ENCODE data around the gene DUS2. TPM values are rescaled to one million over a fixed set of nuclear protein-coding genes. Genes with fewer than 3 reads are reported as not detected.

The DUS2 gene
- total and polyA plus RNA-seq, 9 of the 15 experiments (the other 6 are each of a cell fraction or from before 2014, with no cell fraction given): 5.8 to 22.5 (median 20.6) TPM

DNA sequence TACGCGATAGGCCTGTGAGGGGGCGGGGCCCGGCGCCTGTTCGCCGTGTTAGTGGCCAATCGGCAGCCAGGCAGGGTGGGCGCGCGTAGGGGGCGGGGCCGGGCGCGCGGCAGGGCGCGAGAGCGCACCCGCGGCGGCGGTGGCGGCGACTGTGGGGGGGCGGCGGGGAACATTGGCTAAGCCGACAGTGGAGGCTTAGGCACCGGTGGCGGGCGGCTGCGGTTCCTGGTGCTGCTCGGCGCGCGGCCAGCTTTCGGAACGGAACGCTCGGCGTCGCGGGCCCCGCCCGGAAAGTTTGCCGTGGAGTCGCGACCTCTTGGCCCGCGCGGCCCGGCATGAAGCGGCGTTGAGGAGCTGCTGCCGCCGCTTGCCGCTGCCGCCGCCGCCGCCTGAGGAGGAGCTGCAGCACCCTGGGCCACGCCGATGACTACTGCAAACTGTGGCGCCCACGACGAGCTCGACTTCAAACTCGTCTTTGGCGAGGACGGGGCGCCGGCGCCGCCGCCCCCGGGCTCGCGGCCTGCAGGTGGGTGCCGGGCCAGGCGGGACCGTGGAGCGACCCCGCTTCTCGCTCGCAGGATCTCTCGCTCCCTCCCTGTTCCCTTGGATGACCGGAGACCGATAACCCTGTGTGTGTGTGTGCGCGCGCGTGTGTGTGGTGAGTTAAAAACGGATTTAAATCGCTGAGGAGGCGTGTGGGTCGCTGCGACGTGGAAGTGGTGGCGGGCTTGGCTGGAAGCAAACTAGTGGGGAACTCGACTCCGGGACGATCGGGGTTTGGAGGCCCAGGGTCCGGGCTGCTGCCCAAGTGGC, 62.4 kb downstream of the DUS2 start, which contains the start of gene NFATC3 (continued):
- TF ChIP-seq SRF (CRISPR knock-in tag; IDR thresholded peaks at IDR 0.05) (no peak), ZNF644 (tag; IDR thresholded peaks at IDR 0.05; ENCODE audit: low read depth) (no peak), ZNF316 (IDR thresholded peaks at IDR 0.05) (no peak; the same call in 1 of the 2 replicates), EP400 (IDR thresholded peaks at IDR 0.05) (peak; percentile 47; the same call in 1 of the 2 replicates), HDAC2 (IDR thresholded peaks at IDR 0.05) (no peak; the same call in 1 of the 2 replicates), ZNF584 (CRISPR knock-in tag; IDR thresholded peaks at IDR 0.05; ENCODE audit: low read depth) (no peak), NCOA1 (IDR thresholded peaks at IDR 0.05; ENCODE audit: low read depth) (no peak), ZSCAN29 (IDR thresholded peaks at IDR 0.05) (no peak; the same call in 1 of the 2 replicates), TRIM24 (IDR thresholded peaks at IDR 0.05) (no peak), SRSF1 (IDR thresholded peaks at IDR 0.05; ENCODE audit: low read depth, low read length) (no peak), ZNF75A (CRISPR knock-in tag; IDR thresholded peaks at IDR 0.05) (no peak), SMARCB1 (IDR thresholded peaks at IDR 0.05; ENCODE audit: insufficient read length, low read depth) (no peak), ZNF76 (CRISPR knock-in tag; IDR thresholded peaks at IDR 0.05; ENCODE audit: borderline replicate concordance) (no peak), ZNF239 (CRISPR knock-in tag; IDR thresholded peaks at IDR 0.05) (no peak), POLR2AphosphoS5 (IDR thresholded peaks at IDR 0.05; ENCODE audit: control insufficient read depth, insufficient read depth, low read depth, low read length) (no peak; the same call in 1 of the 2 replicates), RBM14 (IDR thresholded peaks at IDR 0.05; ENCODE audit: borderline replicate concordance, insufficient read depth, low read depth, low read length) (no peak), EGR1 (conservative IDR thresholded peaks at IDR 0.05) (no peak), ARID2 (IDR thresholded peaks at IDR 0.05) (no peak)
- TF ChIP-seq, protein P1, sequence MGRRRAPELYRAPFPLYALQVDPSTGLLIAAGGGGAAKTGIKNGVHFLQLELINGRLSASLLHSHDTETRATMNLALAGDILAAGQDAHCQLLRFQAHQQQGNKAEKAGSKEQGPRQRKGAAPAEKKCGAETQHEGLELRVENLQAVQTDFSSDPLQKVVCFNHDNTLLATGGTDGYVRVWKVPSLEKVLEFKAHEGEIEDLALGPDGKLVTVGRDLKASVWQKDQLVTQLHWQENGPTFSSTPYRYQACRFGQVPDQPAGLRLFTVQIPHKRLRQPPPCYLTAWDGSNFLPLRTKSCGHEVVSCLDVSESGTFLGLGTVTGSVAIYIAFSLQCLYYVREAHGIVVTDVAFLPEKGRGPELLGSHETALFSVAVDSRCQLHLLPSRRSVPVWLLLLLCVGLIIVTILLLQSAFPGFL (CRISPR knock-in tag; IDR thresholded peaks at IDR 0.05): peak; percentile 95; the same call in 1 of the 2 replicates
- TF ChIP-seq, protein P2, sequence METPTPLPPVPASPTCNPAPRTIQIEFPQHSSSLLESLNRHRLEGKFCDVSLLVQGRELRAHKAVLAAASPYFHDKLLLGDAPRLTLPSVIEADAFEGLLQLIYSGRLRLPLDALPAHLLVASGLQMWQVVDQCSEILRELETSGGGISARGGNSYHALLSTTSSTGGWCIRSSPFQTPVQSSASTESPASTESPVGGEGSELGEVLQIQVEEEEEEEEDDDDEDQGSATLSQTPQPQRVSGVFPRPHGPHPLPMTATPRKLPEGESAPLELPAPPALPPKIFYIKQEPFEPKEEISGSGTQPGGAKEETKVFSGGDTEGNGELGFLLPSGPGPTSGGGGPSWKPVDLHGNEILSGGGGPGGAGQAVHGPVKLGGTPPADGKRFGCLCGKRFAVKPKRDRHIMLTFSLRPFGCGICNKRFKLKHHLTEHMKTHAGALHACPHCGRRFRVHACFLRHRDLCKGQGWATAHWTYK (CRISPR knock-in tag; IDR thresholded peaks at IDR 0.05): peak; percentile 65; the same call in 1 of the 2 replicates
- TF ChIP-seq, protein P3, sequence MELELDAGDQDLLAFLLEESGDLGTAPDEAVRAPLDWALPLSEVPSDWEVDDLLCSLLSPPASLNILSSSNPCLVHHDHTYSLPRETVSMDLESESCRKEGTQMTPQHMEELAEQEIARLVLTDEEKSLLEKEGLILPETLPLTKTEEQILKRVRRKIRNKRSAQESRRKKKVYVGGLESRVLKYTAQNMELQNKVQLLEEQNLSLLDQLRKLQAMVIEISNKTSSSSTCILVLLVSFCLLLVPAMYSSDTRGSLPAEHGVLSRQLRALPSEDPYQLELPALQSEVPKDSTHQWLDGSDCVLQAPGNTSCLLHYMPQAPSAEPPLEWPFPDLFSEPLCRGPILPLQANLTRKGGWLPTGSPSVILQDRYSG (tag; conservative IDR thresholded peaks at IDR 0.05; ENCODE audit: low read depth): no peak
- TF ChIP-seq, protein P4, sequence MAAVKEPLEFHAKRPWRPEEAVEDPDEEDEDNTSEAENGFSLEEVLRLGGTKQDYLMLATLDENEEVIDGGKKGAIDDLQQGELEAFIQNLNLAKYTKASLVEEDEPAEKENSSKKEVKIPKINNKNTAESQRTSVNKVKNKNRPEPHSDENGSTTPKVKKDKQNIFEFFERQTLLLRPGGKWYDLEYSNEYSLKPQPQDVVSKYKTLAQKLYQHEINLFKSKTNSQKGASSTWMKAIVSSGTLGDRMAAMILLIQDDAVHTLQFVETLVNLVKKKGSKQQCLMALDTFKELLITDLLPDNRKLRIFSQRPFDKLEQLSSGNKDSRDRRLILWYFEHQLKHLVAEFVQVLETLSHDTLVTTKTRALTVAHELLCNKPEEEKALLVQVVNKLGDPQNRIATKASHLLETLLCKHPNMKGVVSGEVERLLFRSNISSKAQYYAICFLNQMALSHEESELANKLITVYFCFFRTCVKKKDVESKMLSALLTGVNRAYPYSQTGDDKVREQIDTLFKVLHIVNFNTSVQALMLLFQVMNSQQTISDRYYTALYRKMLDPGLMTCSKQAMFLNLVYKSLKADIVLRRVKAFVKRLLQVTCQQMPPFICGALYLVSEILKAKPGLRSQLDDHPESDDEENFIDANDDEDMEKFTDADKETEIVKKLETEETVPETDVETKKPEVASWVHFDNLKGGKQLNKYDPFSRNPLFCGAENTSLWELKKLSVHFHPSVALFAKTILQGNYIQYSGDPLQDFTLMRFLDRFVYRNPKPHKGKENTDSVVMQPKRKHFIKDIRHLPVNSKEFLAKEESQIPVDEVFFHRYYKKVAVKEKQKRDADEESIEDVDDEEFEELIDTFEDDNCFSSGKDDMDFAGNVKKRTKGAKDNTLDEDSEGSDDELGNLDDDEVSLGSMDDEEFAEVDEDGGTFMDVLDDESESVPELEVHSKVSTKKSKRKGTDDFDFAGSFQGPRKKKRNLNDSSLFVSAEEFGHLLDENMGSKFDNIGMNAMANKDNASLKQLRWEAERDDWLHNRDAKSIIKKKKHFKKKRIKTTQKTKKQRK (IDR thresholded peaks at IDR 0.05; ENCODE audit: borderline replicate concordance, low read depth, low read length): no peak
